ENCODE data around the gene LUZP2.

DNA sequence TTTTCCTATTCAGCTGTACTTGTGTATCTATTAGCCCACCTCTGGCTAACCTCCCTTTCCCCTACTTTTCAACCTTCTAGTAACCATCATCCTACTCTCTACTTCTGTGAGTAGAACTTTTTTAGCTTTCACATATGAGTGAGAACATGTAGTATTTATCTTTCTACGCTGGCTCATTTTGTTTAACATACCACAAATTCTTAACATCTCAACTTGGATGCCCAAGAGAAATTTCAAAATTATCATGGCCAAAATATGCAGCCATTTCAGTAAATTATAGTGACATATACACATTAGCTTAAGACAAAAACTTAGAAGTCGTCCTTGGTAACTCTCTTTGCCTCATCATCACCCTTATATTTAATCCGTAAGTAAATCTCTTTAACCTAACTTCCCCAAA lies 34.7 kb downstream of the LUZP2 start:
- TF ChIP-seq MXI1 (conservative IDR thresholded peaks at IDR 0.05; ENCODE audit: poor library complexity, severe bottlenecking) (no peak), RAD21 (conservative IDR thresholded peaks at IDR 0.05) (no peak)

Data from neural cell (in vitro differentiated cells).